Measurements from ENCODE around the gene LRRC45.

Gene LRRC45

GRCh38 chr17:82019690-82020571 lies 3.2 kb upstream of the LRRC45 start:
- no peak for DNase-seq (ENCODE audit: low spot score)

- no peak for DNase-seq (ENCODE audit: low spot score)
Measured at GRCh38 chr17:82020572-82021106, 2.5 kb upstream of the LRRC45 start.

GRCh38 chr17:82021107-82021899 lies 1.8 kb upstream of the LRRC45 start:
- peak; percentile 75 for DNase-seq (ENCODE audit: low spot score)

GRCh38 chr17:82021900-82022309 lies 1.2 kb upstream of the LRRC45 start:
- no peak for DNase-seq (ENCODE audit: low spot score)

GRCh38 chr17:82022310-82022980 lies 660 bp upstream of the LRRC45 start, which contains the start of gene CENPX:
CENPX (minus strand) TSS chr17:82022878; CDS start chr17:82022861, 17 bp downstream.
- DNase-seq (ENCODE audit: low spot score): no peak

- DNase-seq (ENCODE audit: low spot score): no peak
Measured at GRCh38 chr17:82023447-82024241, 539 bp downstream of the LRRC45 start.

- no peak for DNase-seq (ENCODE audit: low spot score)
Measured at GRCh38 chr17:82024859-82025258, 1.8 kb downstream of the LRRC45 start.

- no peak for DNase-seq (ENCODE audit: low spot score)
Measured at GRCh38 chr17:82025401-82026107, 2.4 kb downstream of the LRRC45 start.

- no peak for DNase-seq (ENCODE audit: low spot score)
Measured at GRCh38 chr17:82028246-82028645, 5.1 kb downstream of the LRRC45 start.

GRCh38 chr17:82028966-82029365 lies 5.9 kb downstream of the LRRC45 start:
- DNase-seq (ENCODE audit: low spot score): no peak

- DNase-seq (ENCODE audit: low spot score): no peak
Measured at GRCh38 chr17:82029391-82029790, 6.3 kb downstream of the LRRC45 start.

GRCh38 chr17:82029990-82030469 lies 6.9 kb downstream of the LRRC45 start:
- no peak for DNase-seq (ENCODE audit: low spot score)

- peak; percentile 87 for DNase-seq (ENCODE audit: low spot score)
Measured at GRCh38 chr17:82030470-82031302, 7.6 kb downstream of the LRRC45 start.

- DNase-seq (ENCODE audit: low spot score): no peak
Measured at GRCh38 chr17:82031303-82031884, 8.3 kb downstream of the LRRC45 start, which contains the start of gene RAC3. RAC3 (plus strand) TSS chr17:82031678; CDS start chr17:82031762, 84 bp downstream.

- DNase-seq (ENCODE audit: low spot score): no peak
Measured at GRCh38 chr17:82031885-82032627, 9.0 kb downstream of the LRRC45 start.

- no peak for DNase-seq (ENCODE audit: low spot score)
Measured at GRCh38 chr17:82033359-82034085, 10.4 kb downstream of the LRRC45 start.

GRCh38 chr17:82034371-82035011 lies 11.4 kb downstream of the LRRC45 start:
- DNase-seq (ENCODE audit: low spot score): no peak

All from kidney capillary endothelial cell (primary cell).